H1 (cell line): ENCODE data around the gene PIAS1. TPM values are rescaled to one million over a fixed set of nuclear protein-coding genes. Genes with fewer than 3 reads are reported as not detected.

Experiments
- CTCF ChIA-PET: fragments of 300-600 bp; sonication (Branson Sonifier 250); formaldehyde crosslinking; loops from one replicate; lab custom pipeline; 2021; ENCODE audit not compliant: partially characterized antibody; lab: Charles Lee
- POLR2A ChIA-PET: fragments of 300-600 bp; sonication (Branson Sonifier 250); formaldehyde crosslinking; loops from one replicate; lab custom pipeline; 2021; ENCODE audit warnings: inconsistent platforms; ENCODE audit not compliant: partially characterized antibody; lab: Charles Lee
- DNase-seq, 2 experiments: peaks; one replicate each; pipeline versions ENCODE4 v3.0.0 to v3.0.0-alpha.2; 2010 to 2022; ENCODE audit warnings: low spot score in 2 of 2, low read depth in 1 of 2, mixed read lengths in 1 of 2
- FAIRE-seq: peaks from 2 replicates; lab custom pipeline; 2011; peaks lifted over from hg19 to GRCh38; lab: Jason Lieb, UNC
- H2AFZ ChIP-seq: 2 replicates; pipeline ENCODE4 v1.8.1; 2012; ENCODE audit warnings: low read length, inconsistent platforms
- H2AK5ac ChIP-seq: 2 replicates; pipeline ENCODE4 v1.6.1; 2013; ENCODE audit warnings: low read depth, low read length
- H2BK120ac ChIP-seq: replicated peaks from 2 replicates; pipeline ENCODE3; 2013; ENCODE audit warnings: low read depth, low read length, inconsistent platforms
- H2BK12ac ChIP-seq: 2 replicates; pipeline ENCODE4 v1.6.1; 2013; ENCODE audit warnings: low read depth, low read length
- H2BK15ac ChIP-seq: 2 replicates; pipeline ENCODE4 v1.6.1; 2013; ENCODE audit warnings: low read length
- H2BK20ac ChIP-seq: 2 replicates; pipeline ENCODE4 v1.6.1; 2013; ENCODE audit warnings: low read length
- H2BK5ac ChIP-seq: 2 replicates; pipeline ENCODE4 v1.6.1; 2013; ENCODE audit warnings: low read depth, low read length
- H3K14ac ChIP-seq: 2 replicates; pipeline ENCODE4 v1.6.1; 2013; ENCODE audit warnings: inconsistent platforms; ENCODE audit not compliant: insufficient read length
- H3K18ac ChIP-seq: 2 replicates; pipeline ENCODE4 v1.6.1; 2013; ENCODE audit warnings: low read length; ENCODE audit errors: extremely low read depth
- H3K23ac ChIP-seq: 2 replicates; pipeline ENCODE4 v1.6.1; 2013; ENCODE audit warnings: inconsistent platforms; ENCODE audit not compliant: insufficient read length
- H3K23me2 ChIP-seq: 2 replicates; pipeline ENCODE4 v1.6.1; 2013; ENCODE audit warnings: low read depth, low read length
- H3K27ac ChIP-seq: 2 replicates; pipeline ENCODE4 v1.6.1; 2011; ENCODE audit warnings: low read depth, low read length, inconsistent platforms
- H3K27me3 ChIP-seq, 4 experiments: replicated peaks in 1 of 4; 1 replicate in 1 of 4; 2 replicates in 3 of 4; pipeline versions ENCODE4 v1.6.1 to v1.8.1; 2011 to 2013; ENCODE audit warnings: low read length in 3 of 4, mild to moderate bottlenecking in 3 of 4, inconsistent platforms in 2 of 4, mixed read lengths in 2 of 4, moderate library complexity in 1 of 4; ENCODE audit not compliant: control insufficient read depth in 3 of 4, insufficient read depth in 3 of 4; ENCODE audit errors: extremely low read depth in 1 of 4
- H3K36me3 ChIP-seq, 4 experiments: 2 replicates each; pipeline versions ENCODE4 v1.6.1 to v1.8.1; 2011 to 2013; ENCODE audit warnings: mild to moderate bottlenecking in 4 of 4, low read length in 3 of 4, moderate library complexity in 2 of 4, control low read depth in 1 of 4, inconsistent platforms in 1 of 4; ENCODE audit not compliant: insufficient read depth in 4 of 4, control insufficient read depth in 2 of 4
- H3K4ac ChIP-seq: replicated peaks from 2 replicates; pipeline ENCODE3; 2013; ENCODE audit warnings: low read length, low read depth, mixed read lengths, inconsistent platforms; ENCODE audit not compliant: insufficient read length
- H3K4me1 ChIP-seq, 4 experiments: replicated peaks in 1 of 4; 1 replicate in 1 of 4; 2 replicates in 3 of 4; pipeline versions ENCODE4 v1.6.1 to v1.8.1; 2011 to 2013; ENCODE audit warnings: low read length in 3 of 4, inconsistent platforms in 2 of 4, mixed read lengths in 1 of 4; ENCODE audit not compliant: insufficient read depth in 4 of 4, control insufficient read depth in 3 of 4
- H3K4me2 ChIP-seq, 2 experiments: 2 replicates each; pipeline versions ENCODE4 v1.6.1 to v1.8.1; 2011 to 2013; ENCODE audit warnings: low read depth in 2 of 2, low read length in 2 of 2, control low read depth in 1 of 2, inconsistent platforms in 1 of 2, mild to moderate bottlenecking in 1 of 2; ENCODE audit not compliant: insufficient read depth in 1 of 2
- H3K4me3 ChIP-seq, 4 experiments: fragments of 200-600, 300-600 bp in 1 of 4; sonication (generic), shearing (Covaris generic), sonication (Bioruptor Twin) in 1 of 4; 2 replicates each; pipeline versions ENCODE4 v1.5.1 to v1.8.1; 2011 to 2016; ENCODE audit warnings: low read length in 4 of 4, low read depth in 3 of 4, control low read depth in 2 of 4, inconsistent platforms in 2 of 4, mild to moderate bottlenecking in 2 of 4, mixed read lengths in 1 of 4, moderate library complexity in 1 of 4; ENCODE audit not compliant: insufficient read depth in 2 of 4; ENCODE audit errors: extremely low read depth in 1 of 4
- H3K56ac ChIP-seq: replicated peaks from 2 replicates; pipeline ENCODE3; 2013; ENCODE audit warnings: low read depth, mild to moderate bottlenecking, mixed read lengths, low read length, inconsistent platforms; ENCODE audit not compliant: insufficient read length
- H3K79me1 ChIP-seq: 2 replicates; pipeline ENCODE4 v1.6.1; 2013; ENCODE audit warnings: low read depth, low read length, control low read depth
- H3K79me2 ChIP-seq, 2 experiments: 2 replicates each; pipeline versions ENCODE4 v1.6.1 to v1.8.1; 2012 to 2013; ENCODE audit warnings: low read length in 2 of 2, mild to moderate bottlenecking in 2 of 2, inconsistent platforms in 1 of 2; ENCODE audit not compliant: insufficient read depth in 2 of 2, control insufficient read depth in 1 of 2
- H3K9ac ChIP-seq, 4 experiments: replicated peaks in 1 of 4; 1 replicate in 1 of 4; 2 replicates in 3 of 4; pipeline versions ENCODE4 v1.6.1 to v1.8.1; 2011 to 2013; ENCODE audit warnings: low read depth in 3 of 4, low read length in 3 of 4, control low read depth in 2 of 4, mild to moderate bottlenecking in 2 of 4, moderate library complexity in 2 of 4, inconsistent platforms in 1 of 4; ENCODE audit errors: extremely low read depth in 1 of 4
- H3K9me3 ChIP-seq, 2 experiments: 2 replicates each; pipeline versions ENCODE4 v1.6.1 to v1.8.1; 2012 to 2013; ENCODE audit warnings: mild to moderate bottlenecking in 2 of 2, moderate library complexity in 2 of 2, control low read depth in 1 of 2, inconsistent platforms in 1 of 2, low read depth in 1 of 2, low read length in 1 of 2, mixed read lengths in 1 of 2; ENCODE audit not compliant: insufficient read depth in 2 of 2
- H4K20me1 ChIP-seq, 2 experiments: replicated peaks in 1 of 2; 2 replicates each; pipeline versions ENCODE3 to v1.8.1; 2011 to 2013; ENCODE audit warnings: inconsistent platforms in 2 of 2, low read length in 2 of 2, mild to moderate bottlenecking in 1 of 2; ENCODE audit not compliant: insufficient read depth in 2 of 2, control insufficient read depth in 1 of 2
- H4K5ac ChIP-seq: 2 replicates; pipeline ENCODE4 v1.6.1; 2013; ENCODE audit warnings: low read length, low read depth, mixed read lengths, inconsistent platforms; ENCODE audit not compliant: insufficient read length
- H4K8ac ChIP-seq: 2 replicates; pipeline ENCODE4 v1.8.0; 2013; ENCODE audit warnings: mild to moderate bottlenecking, moderate library complexity, low read length, inconsistent platforms; ENCODE audit not compliant: insufficient read depth; ENCODE audit errors: extremely low read depth
- H4K91ac ChIP-seq: replicated peaks from 2 replicates; pipeline ENCODE3; 2013; ENCODE audit warnings: low read length, mixed read lengths, inconsistent platforms; ENCODE audit not compliant: insufficient read length
- BRCA1 ChIP-seq: IDR thresholded peaks from 2 replicates; pipeline ENCODE4 v1.6.1; 2012; ENCODE audit warnings: low read depth, low read length, improper control_type of control experiment
- GTF2F1 ChIP-seq: IDR thresholded peaks from 2 replicates; pipeline ENCODE4 v1.6.1; 2012; ENCODE audit warnings: low read depth, low read length, improper control_type of control experiment, borderline replicate concordance
- NANOG ChIP-seq: IDR thresholded peaks from 2 replicates; pipeline ENCODE4 v1.6.1; 2011; ENCODE audit warnings: low read length, low read depth, mild to moderate bottlenecking, inconsistent platforms; ENCODE audit not compliant: insufficient read depth, poor library complexity, severe bottlenecking
- RBBP5 ChIP-seq: IDR thresholded peaks from 2 replicates; pipeline ENCODE4 v1.7.1; 2012; ENCODE audit warnings: low read depth, mild to moderate bottlenecking, inconsistent platforms, low read length, moderate library complexity, borderline replicate concordance
- WGBS, 2 experiments: shearing (Covaris generic) in 1 of 2; methylation state at CpG; one replicate each; pipeline versions ENCODE4 v1.1.6 to v1.1.7; 2013 to 2015; ENCODE audit warnings: low lambda C conversion rate in 2 of 2, mixed read lengths in 2 of 2, inconsistent platforms in 1 of 2, low coverage in 1 of 2, missing lambda C conversion rate in 1 of 2; ENCODE audit not compliant: insufficient replicate concordance in 2 of 2, insufficient coverage in 1 of 2, insufficient read length in 1 of 2; ENCODE audit errors: extremely low coverage in 1 of 2, missing lambda C conversion rate in 1 of 2; 5-methylcytosine and 5-hydroxymethylcytosine counted together
- polyA plus RNA-seq, 7 experiments: library from polyadenylated mRNA; depleted of rRNA in 3 of 7; stranded (reverse) in 5 of 7; unstranded in 2 of 7; fragments of >200 nt in 5 of 7; fragments of 200-250 nt in 2 of 7; gene quantifications; 1 replicate in 5 of 7; 2 replicates in 1 of 7; 4 replicates in 1 of 7; pipeline versions ENCODE4 v1.2.1 to v1.2.3, GENCODE V29; 2011 to 2013; ENCODE audit warnings: missing spikeins in 2 of 7, mixed read lengths in 2 of 7
- total RNA-seq: library from RNA; stranded (reverse); fragmentation: NEBNext Ultra II Directional; extraction: Animal tissue kit (Norgen Biotek cat#: 25700); gene quantifications from 2 replicates; pipeline ENCODE4 v1.2.1, GENCODE V29; 2021

PIAS1 gene
- total and polyA plus RNA-seq, 2 of the 8 experiments (the other 6 are each of a cell fraction or from before 2014, with no cell fraction given): 30.8 to 34.5 TPM

DNA sequence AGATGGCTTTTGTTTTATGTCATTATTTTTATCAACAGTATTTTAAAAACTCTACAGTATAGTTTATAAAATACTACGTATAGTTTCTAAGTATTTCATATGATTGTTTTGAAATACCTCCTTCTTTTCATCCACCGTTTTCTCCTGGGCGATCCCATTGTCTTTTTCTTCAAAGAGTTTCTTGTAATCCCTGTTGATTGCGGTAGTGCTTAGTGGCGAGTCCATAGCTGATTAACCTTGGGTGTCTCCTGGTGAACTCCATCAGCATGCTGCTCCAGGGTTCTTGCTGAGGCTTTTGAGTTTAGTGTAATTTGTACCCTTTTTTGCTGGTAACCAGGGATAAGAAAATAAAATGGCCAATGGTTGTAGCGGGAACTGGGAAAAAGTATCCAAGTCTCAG, 3.6 kb downstream of the PIAS1 start:
- Histone ChIP-seq H3K56ac (no peak overlapping the region), H2BK5ac (no peak overlapping the region), H4K20me1 (peaks cover 7 to 12% of the 10 kb centered on the region in 2 experiments), H3K9me3 (no peaks in the 10 kb centered on the region), H4K5ac (no peak overlapping the region), H3K23me2 (peaks cover 8% of the 10 kb centered on the region; the same call in 1 of the 2 replicates), H3K9ac (no peak overlapping the region), H2BK12ac (no peak overlapping the region), H3K4me3 (no peak overlapping the region), H3K79me1 (no peaks in the 10 kb centered on the region; the same call in 1 of the 2 replicates), H2AFZ (no peak overlapping the region), H3K4me2 (no peak overlapping the region), H2BK20ac (no peak overlapping the region), H3K4me1 (peaks cover 2 to 5% (median 3%) of the 10 kb centered on the region in 4 experiments; a peak in 3 of 7 replicates), H3K36me3 (peaks cover 0 to 3% (median 0%) of the 10 kb centered on the region in 4 experiments; a peak in 3 of 8 replicates), H3K14ac (no peak overlapping the region), H3K23ac (no peak overlapping the region), H2BK15ac (no peak overlapping the region), H3K4ac (no peak overlapping the region), H2BK120ac (no peak overlapping the region), H3K79me2 (peaks cover 9 to 79% of the 10 kb centered on the region in 2 experiments; a peak in 3 of 4 replicates), H3K18ac (no peak overlapping the region), H4K91ac (no peak overlapping the region), H3K27ac (no peak overlapping the region), H3K27me3 (no peaks in the 10 kb centered on the region), H4K8ac (no peak overlapping the region), H2AK5ac (no peak overlapping the region)
- FAIRE-seq (no peak), DNase-seq (no peak)
- POLR2A ChIA-PET: interaction anchor here (1.1 to 1.3 kb wide), 2 partner anchors 16 to 174 kb away, joined by 3 read pairs; no protein-coding TSS in a partner anchor
- TF ChIP-seq BRCA1 (no peak), GTF2F1 (no peak), RBBP5 (no peak), NANOG (peak; percentile 36)
- WGBS, 2 experiments: 50% methylated on average over 6 of the region's 6 CpGs; no CpG with 5 or more reads in 1 of the 2 experiments
- CTCF ChIA-PET: no interaction called here
